Endodermal cell (in vitro differentiated cells): ENCODE results near the gene NFKBIE. TPM values are rescaled to one million over a fixed set of nuclear protein-coding genes. Genes with fewer than 3 reads are reported as not detected.
A peak's percentile ranks its signal among the peaks of the same experiment; 100 is the strongest.

Experiments
- DNase-seq: peaks from one replicate; pipeline ENCODE4 v3.0.0-alpha.2; 2017
- H3K27ac ChIP-seq: 2 replicates; pipeline ENCODE4 v1.5.1; 2013; ENCODE audit warnings: mild to moderate bottlenecking, low read depth, low read length, moderate library complexity
- H3K27me3 ChIP-seq: 2 replicates; pipeline ENCODE4 v1.6.1; 2013; ENCODE audit warnings: mild to moderate bottlenecking, low read length, moderate library complexity; ENCODE audit not compliant: insufficient read depth, control insufficient read depth, poor library complexity, severe bottlenecking
- H3K36me3 ChIP-seq: 2 replicates; pipeline ENCODE4 v1.7.0; 2013; ENCODE audit warnings: mild to moderate bottlenecking, low read length, moderate library complexity; ENCODE audit not compliant: control insufficient read depth, insufficient read depth
- H3K4me1 ChIP-seq: one replicate; pipeline ENCODE4 v1.7.0; 2013; ENCODE audit warnings: low read length; ENCODE audit not compliant: control insufficient read depth, insufficient read depth
- H3K4me3 ChIP-seq: 2 replicates; pipeline ENCODE4 v1.5.1; 2013; ENCODE audit warnings: mild to moderate bottlenecking, low read length, moderate library complexity
- H3K9ac ChIP-seq: 2 replicates; pipeline ENCODE4 v1.6.1; 2013; ENCODE audit warnings: mild to moderate bottlenecking, low read length, moderate library complexity; ENCODE audit not compliant: poor library complexity, severe bottlenecking; ENCODE audit errors: extremely low read depth
- H3K9me3 ChIP-seq: 2 replicates; pipeline ENCODE4 v1.6.1; 2013; ENCODE audit warnings: mild to moderate bottlenecking, low read length, moderate library complexity; ENCODE audit not compliant: control insufficient read depth
- H3K27ac Mint-ChIP-seq: 2 replicates; pipeline ENCODE4 v1.8.0; 2020; ENCODE audit warnings: mixed read lengths
- H3K27me3 Mint-ChIP-seq: 2 replicates; pipeline ENCODE4 v1.8.0; 2021; ENCODE audit warnings: mild to moderate bottlenecking, mixed read lengths; ENCODE audit not compliant: insufficient read depth
- H3K36me3 Mint-ChIP-seq: 2 replicates; pipeline ENCODE4 v1.8.0; 2020; ENCODE audit warnings: low read depth, mixed read lengths
- H3K4me1 Mint-ChIP-seq: 2 replicates; pipeline ENCODE4 v1.8.0; 2020; ENCODE audit warnings: mixed read lengths
- H3K4me3 Mint-ChIP-seq: 2 replicates; pipeline ENCODE4 v1.8.0; 2020; ENCODE audit warnings: mild to moderate bottlenecking, moderate library complexity, mixed read lengths
- H3K9me3 Mint-ChIP-seq: 2 replicates; pipeline ENCODE4 v1.8.0; 2020; ENCODE audit warnings: mild to moderate bottlenecking, mixed read lengths
- WGBS, 2 experiments: methylation state at CpG; one replicate each; pipeline versions ENCODE4 v1.1.5 to v1.1.7; 2013; ENCODE audit warnings: missing lambda C conversion rate in 2 of 2, mixed read lengths in 1 of 2; ENCODE audit not compliant: insufficient coverage in 1 of 2, insufficient read length in 1 of 2; 5-methylcytosine and 5-hydroxymethylcytosine counted together
- total RNA-seq, 2 donors: library from RNA; stranded (reverse); fragmentation: NEBNext Ultra II Directional in 1 of 2; extraction: Animal tissue kit (Norgen Biotek cat#: 25700) in 1 of 2; gene quantifications; 2 replicates in 1 of 2; 3 replicates in 1 of 2; pipeline ENCODE4 v1.2.1, GENCODE V29; 2021
- TF ChIP-seq, protein P1 (sequence below): fragments of 200-600 bp; sonication (generic); conservative IDR thresholded peaks from 2 replicates; pipeline ENCODE4 v1.5.0; 2021; ENCODE audit warnings: antibody characterized with exemption, mild to moderate bottlenecking

The NFKBIE gene
- total RNA-seq, 2 donors from 2014 or later = 8.3 to 11.0 TPM

GRCh38 chr6:44245912-44246662, 19.3 kb downstream of the NFKBIE start:
- no peaks in the 10 kb centered on the region for H3K27me3 ChIP-seq
- peak overlapping the region; percentile 100 for H3K4me3 ChIP-seq
- peaks cover 28% of the 10 kb centered on the region for H3K4me1 Mint-ChIP-seq
- H3K9me3 ChIP-seq = no peaks in the 10 kb centered on the region
- H3K9me3 Mint-ChIP-seq = peaks cover 2% of the 10 kb centered on the region
- peak overlapping the region; percentile 100 for H3K9ac ChIP-seq
- H3K36me3 ChIP-seq = peaks cover 33% of the 10 kb centered on the region
- WGBS, 2 experiments = 4 to 8% methylated on average over 26 to 62 of the region's 62 CpGs
- H3K27ac ChIP-seq = peak overlapping the region; percentile 91
- H3K27ac Mint-ChIP-seq = peak overlapping the region; percentile 99
- H3K27me3 Mint-ChIP-seq = no peaks in the 10 kb centered on the region
- H3K4me1 ChIP-seq = no peaks in the 10 kb centered on the region
- H3K4me3 Mint-ChIP-seq = peak overlapping the region; percentile 98
- TF ChIP-seq, protein P1, sequence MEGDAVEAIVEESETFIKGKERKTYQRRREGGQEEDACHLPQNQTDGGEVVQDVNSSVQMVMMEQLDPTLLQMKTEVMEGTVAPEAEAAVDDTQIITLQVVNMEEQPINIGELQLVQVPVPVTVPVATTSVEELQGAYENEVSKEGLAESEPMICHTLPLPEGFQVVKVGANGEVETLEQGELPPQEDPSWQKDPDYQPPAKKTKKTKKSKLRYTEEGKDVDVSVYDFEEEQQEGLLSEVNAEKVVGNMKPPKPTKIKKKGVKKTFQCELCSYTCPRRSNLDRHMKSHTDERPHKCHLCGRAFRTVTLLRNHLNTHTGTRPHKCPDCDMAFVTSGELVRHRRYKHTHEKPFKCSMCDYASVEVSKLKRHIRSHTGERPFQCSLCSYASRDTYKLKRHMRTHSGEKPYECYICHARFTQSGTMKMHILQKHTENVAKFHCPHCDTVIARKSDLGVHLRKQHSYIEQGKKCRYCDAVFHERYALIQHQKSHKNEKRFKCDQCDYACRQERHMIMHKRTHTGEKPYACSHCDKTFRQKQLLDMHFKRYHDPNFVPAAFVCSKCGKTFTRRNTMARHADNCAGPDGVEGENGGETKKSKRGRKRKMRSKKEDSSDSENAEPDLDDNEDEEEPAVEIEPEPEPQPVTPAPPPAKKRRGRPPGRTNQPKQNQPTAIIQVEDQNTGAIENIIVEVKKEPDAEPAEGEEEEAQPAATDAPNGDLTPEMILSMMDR = peak; percentile 63
- peak; percentile 100 for DNase-seq
- peaks cover 37% of the 10 kb centered on the region for H3K36me3 Mint-ChIP-seq

GRCh38 chr6:44245391-44245911, 19.9 kb downstream of the NFKBIE start:
- peak overlapping the region; percentile 57 for H3K27ac ChIP-seq
- TF ChIP-seq, protein P1 = no peak
- DNase-seq = no peak
- H3K4me3 ChIP-seq = peak overlapping the region; percentile 71
- Mint-ChIP-seq H3K27ac (peak overlapping the region; percentile 22), H3K9me3 (peaks cover 2% of the 10 kb centered on the region), H3K27me3 (no peaks in the 10 kb centered on the region), H3K4me3 (peak overlapping the region; percentile 98), H3K36me3 (peaks cover 31% of the 10 kb centered on the region), H3K4me1 (peaks cover 28% of the 10 kb centered on the region)
- H3K4me1 ChIP-seq = no peaks in the 10 kb centered on the region
- H3K9me3 ChIP-seq = no peaks in the 10 kb centered on the region
- peaks cover 27% of the 10 kb centered on the region for H3K36me3 ChIP-seq
- 84 to 90% methylated on average over 9 to 12 of the region's 12 CpGs for WGBS, 2 experiments
- no peak overlapping the region for H3K9ac ChIP-seq
- H3K27me3 ChIP-seq = no peaks in the 10 kb centered on the region

GRCh38 chr6:44243345-44243744, 22.0 kb downstream of the NFKBIE start:
- no peak overlapping the region for H3K27ac ChIP-seq
- peaks cover 6% of the 10 kb centered on the region for H3K36me3 ChIP-seq
- H3K4me1 ChIP-seq = no peaks in the 10 kb centered on the region
- TF ChIP-seq, protein P1 = no peak
- peaks cover 9% of the 10 kb centered on the region for H3K4me1 Mint-ChIP-seq
- no peak for DNase-seq
- H3K27me3 ChIP-seq = no peaks in the 10 kb centered on the region
- H3K4me3 ChIP-seq = no peak overlapping the region
- H3K27ac Mint-ChIP-seq = no peak overlapping the region
- peaks cover 4% of the 10 kb centered on the region for H3K27me3 Mint-ChIP-seq
- peaks cover 2% of the 10 kb centered on the region for H3K9me3 Mint-ChIP-seq
- WGBS, 2 experiments = 89 to 96% methylated on average over 3 to 7 of the region's 7 CpGs
- no peak overlapping the region for H3K9ac ChIP-seq
- no peaks in the 10 kb centered on the region for H3K9me3 ChIP-seq
- H3K36me3 Mint-ChIP-seq = peaks cover 10% of the 10 kb centered on the region
- H3K4me3 Mint-ChIP-seq = no peak overlapping the region
